GM23338 (cell line): ENCODE data around the gene TMCO4. TPM values are rescaled to one million over a fixed set of nuclear protein-coding genes. Genes with fewer than 3 reads are reported as not detected.

Experiments
- ATAC-seq: fragments of 200-7000 bp; cut with Tn5 transposase; 3 replicates; pipeline ENCODE4 v1.9.1; 2020
- DNase-seq: peaks from one replicate; pipeline ENCODE4 v3.0.0-alpha.2; 2015; ENCODE audit warnings: low spot score
- H2AFZ ChIP-seq: fragments of 200-600 bp; sonication (generic); 2 replicates; pipeline ENCODE4 v1.8.0; 2016; ENCODE audit warnings: antibody characterized with exemption, mild to moderate bottlenecking, moderate library complexity
- H3F3A ChIP-seq: fragments of 200-600 bp; sonication (generic); replicated peaks from 2 replicates; pipeline ENCODE4 v1.8.0; 2017; ENCODE audit warnings: antibody characterized with exemption, mixed run types, low read depth
- H3K27ac ChIP-seq: fragments of 200-600 bp; sonication (generic); 2 replicates; pipeline ENCODE4 v1.6.1; 2016; ENCODE audit warnings: low read depth
- H3K27me3 ChIP-seq: fragments of 200-600 bp; sonication (generic); 2 replicates; pipeline ENCODE4 v1.8.0; 2016; ENCODE audit warnings: mild to moderate bottlenecking, mixed run types, moderate library complexity; ENCODE audit not compliant: insufficient read depth
- H3K36me3 ChIP-seq: fragments of 200-600 bp; sonication (generic); 2 replicates; pipeline ENCODE4 v1.8.0; 2016; ENCODE audit warnings: mild to moderate bottlenecking; ENCODE audit not compliant: insufficient read depth
- H3K4me1 ChIP-seq: fragments of 200-600 bp; sonication (generic); 2 replicates; pipeline ENCODE4 v1.8.0; 2016; ENCODE audit warnings: mild to moderate bottlenecking, moderate library complexity; ENCODE audit not compliant: insufficient read depth
- H3K4me2 ChIP-seq: fragments of 200-600 bp; sonication (generic); 2 replicates; pipeline ENCODE4 v1.7.1; 2017; ENCODE audit warnings: mixed run types
- H3K4me3 ChIP-seq: fragments of 200-600 bp; sonication (generic); 2 replicates; pipeline ENCODE4 v1.6.1; 2016; ENCODE audit warnings: mixed run types
- H3K79me2 ChIP-seq: fragments of 200-600 bp; sonication (generic); replicated peaks from 2 replicates; pipeline ENCODE4 v1.8.0; 2017; ENCODE audit warnings: mild to moderate bottlenecking; ENCODE audit not compliant: insufficient read depth
- H3K9me2 ChIP-seq: fragments of 200-600 bp; sonication (generic); 2 replicates; pipeline ENCODE4 v1.8.0; 2017; ENCODE audit not compliant: insufficient read depth
- H4K20me1 ChIP-seq: fragments of 200-600 bp; sonication (generic); replicated peaks from 2 replicates; pipeline ENCODE4 v1.8.0; 2017; ENCODE audit warnings: mild to moderate bottlenecking; ENCODE audit not compliant: insufficient read depth
- H3K27ac Mint-ChIP-seq: 2 replicates; pipeline ENCODE4 v1.8.0; 2020; ENCODE audit warnings: inconsistent platforms, mild to moderate bottlenecking, moderate library complexity, mixed read lengths
- H3K27me3 Mint-ChIP-seq: 3 replicates; pipeline ENCODE4 v1.8.0; 2022; ENCODE audit warnings: low read depth, mild to moderate bottlenecking, moderate library complexity, mixed read lengths, inconsistent platforms; ENCODE audit not compliant: insufficient read depth, poor library complexity
- H3K36me3 Mint-ChIP-seq: 3 replicates; pipeline ENCODE4 v1.8.0; 2021; ENCODE audit warnings: low read depth, mild to moderate bottlenecking, inconsistent platforms, moderate library complexity, mixed read lengths
- H3K4me1 Mint-ChIP-seq: 3 replicates; pipeline ENCODE4 v1.8.0; 2020; ENCODE audit warnings: mild to moderate bottlenecking, inconsistent platforms, mixed read lengths
- H3K4me3 Mint-ChIP-seq: 3 replicates; pipeline ENCODE4 v1.8.0; 2021; ENCODE audit warnings: moderate library complexity, mild to moderate bottlenecking, inconsistent platforms, mixed read lengths
- H3K9me3 Mint-ChIP-seq: 3 replicates; pipeline ENCODE4 v1.8.0; 2020; ENCODE audit warnings: moderate library complexity, mild to moderate bottlenecking, inconsistent platforms, mixed read lengths
- EZH2 ChIP-seq: fragments of 200-600 bp; sonication (generic); IDR thresholded peaks from one replicate; pipeline ENCODE4 v1.8.0; 2017; ENCODE audit warnings: antibody characterized with exemption, mild to moderate bottlenecking, low read depth; ENCODE audit not compliant: unreplicated experiment
- JUNB ChIP-seq: IDR thresholded peaks from one replicate; pipeline ENCODE4 v1.6.1; 2016; ENCODE audit warnings: antibody characterized with exemption; ENCODE audit not compliant: unreplicated experiment
- POLR2AphosphoS5 ChIP-seq: IDR thresholded peaks from 2 replicates; pipeline ENCODE4 v1.6.1; 2016; ENCODE audit warnings: antibody characterized with exemption, low read depth
- STAT1 ChIP-seq: IDR thresholded peaks from one replicate; pipeline ENCODE4 v1.6.1; 2016; ENCODE audit warnings: antibody characterized with exemption; ENCODE audit not compliant: unreplicated experiment
- ZNF114 ChIP-seq: fragments of 250-450 bp; sonication (Bioruptor Pico); IDR thresholded peaks from 2 replicates; pipeline ENCODE4 v1.5.0; 2020; ENCODE audit warnings: mild to moderate bottlenecking, moderate library complexity
- polyA plus RNA-seq: library from polyadenylated mRNA; unstranded; fragments of >200 nt; fragmentation: Nextera tagmentation; extraction: Ambion mirVana; gene quantifications from 2 replicates; pipeline ENCODE4 v1.2.1, GENCODE V29; 2016
- total RNA-seq: library from RNA; depleted of rRNA; stranded (reverse); fragments of >200 nt; shearing (Covaris generic); gene quantifications from 2 replicates; pipeline ENCODE4 v1.2.3, GENCODE V29; 2014
- TF ChIP-seq, protein P1 (sequence below): fragments of 250-450 bp; sonication (Bioruptor Pico); IDR thresholded peaks from 2 replicates; pipeline ENCODE4 v1.5.0; 2020; ENCODE audit warnings: mild to moderate bottlenecking, moderate library complexity

TMCO4 gene
- total and polyA plus RNA-seq, 2 experiments from 2014 or later, result 2.6 to 6.9 TPM

DNA sequence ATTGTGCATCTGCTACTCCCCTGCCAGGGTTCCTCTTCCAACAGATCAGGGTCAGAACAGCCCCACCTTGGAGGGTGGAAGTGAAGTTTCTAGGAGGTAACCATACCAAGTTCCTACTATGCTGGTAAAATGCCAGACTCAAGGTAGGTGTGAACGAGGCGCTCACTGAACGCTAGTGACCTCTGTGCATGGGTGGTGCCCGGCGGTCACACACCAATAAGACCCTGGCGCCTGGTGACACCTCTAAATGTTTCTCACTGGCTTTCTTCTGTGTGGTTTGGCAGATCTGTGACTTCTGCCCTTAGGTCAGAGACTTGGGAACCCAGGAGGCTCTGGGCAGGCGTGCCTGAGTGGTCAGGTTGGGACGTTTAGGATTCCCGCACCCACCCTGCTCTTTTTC is 55.9 kb downstream of the TMCO4 start (continued):
- TF ChIP-seq, protein P1, sequence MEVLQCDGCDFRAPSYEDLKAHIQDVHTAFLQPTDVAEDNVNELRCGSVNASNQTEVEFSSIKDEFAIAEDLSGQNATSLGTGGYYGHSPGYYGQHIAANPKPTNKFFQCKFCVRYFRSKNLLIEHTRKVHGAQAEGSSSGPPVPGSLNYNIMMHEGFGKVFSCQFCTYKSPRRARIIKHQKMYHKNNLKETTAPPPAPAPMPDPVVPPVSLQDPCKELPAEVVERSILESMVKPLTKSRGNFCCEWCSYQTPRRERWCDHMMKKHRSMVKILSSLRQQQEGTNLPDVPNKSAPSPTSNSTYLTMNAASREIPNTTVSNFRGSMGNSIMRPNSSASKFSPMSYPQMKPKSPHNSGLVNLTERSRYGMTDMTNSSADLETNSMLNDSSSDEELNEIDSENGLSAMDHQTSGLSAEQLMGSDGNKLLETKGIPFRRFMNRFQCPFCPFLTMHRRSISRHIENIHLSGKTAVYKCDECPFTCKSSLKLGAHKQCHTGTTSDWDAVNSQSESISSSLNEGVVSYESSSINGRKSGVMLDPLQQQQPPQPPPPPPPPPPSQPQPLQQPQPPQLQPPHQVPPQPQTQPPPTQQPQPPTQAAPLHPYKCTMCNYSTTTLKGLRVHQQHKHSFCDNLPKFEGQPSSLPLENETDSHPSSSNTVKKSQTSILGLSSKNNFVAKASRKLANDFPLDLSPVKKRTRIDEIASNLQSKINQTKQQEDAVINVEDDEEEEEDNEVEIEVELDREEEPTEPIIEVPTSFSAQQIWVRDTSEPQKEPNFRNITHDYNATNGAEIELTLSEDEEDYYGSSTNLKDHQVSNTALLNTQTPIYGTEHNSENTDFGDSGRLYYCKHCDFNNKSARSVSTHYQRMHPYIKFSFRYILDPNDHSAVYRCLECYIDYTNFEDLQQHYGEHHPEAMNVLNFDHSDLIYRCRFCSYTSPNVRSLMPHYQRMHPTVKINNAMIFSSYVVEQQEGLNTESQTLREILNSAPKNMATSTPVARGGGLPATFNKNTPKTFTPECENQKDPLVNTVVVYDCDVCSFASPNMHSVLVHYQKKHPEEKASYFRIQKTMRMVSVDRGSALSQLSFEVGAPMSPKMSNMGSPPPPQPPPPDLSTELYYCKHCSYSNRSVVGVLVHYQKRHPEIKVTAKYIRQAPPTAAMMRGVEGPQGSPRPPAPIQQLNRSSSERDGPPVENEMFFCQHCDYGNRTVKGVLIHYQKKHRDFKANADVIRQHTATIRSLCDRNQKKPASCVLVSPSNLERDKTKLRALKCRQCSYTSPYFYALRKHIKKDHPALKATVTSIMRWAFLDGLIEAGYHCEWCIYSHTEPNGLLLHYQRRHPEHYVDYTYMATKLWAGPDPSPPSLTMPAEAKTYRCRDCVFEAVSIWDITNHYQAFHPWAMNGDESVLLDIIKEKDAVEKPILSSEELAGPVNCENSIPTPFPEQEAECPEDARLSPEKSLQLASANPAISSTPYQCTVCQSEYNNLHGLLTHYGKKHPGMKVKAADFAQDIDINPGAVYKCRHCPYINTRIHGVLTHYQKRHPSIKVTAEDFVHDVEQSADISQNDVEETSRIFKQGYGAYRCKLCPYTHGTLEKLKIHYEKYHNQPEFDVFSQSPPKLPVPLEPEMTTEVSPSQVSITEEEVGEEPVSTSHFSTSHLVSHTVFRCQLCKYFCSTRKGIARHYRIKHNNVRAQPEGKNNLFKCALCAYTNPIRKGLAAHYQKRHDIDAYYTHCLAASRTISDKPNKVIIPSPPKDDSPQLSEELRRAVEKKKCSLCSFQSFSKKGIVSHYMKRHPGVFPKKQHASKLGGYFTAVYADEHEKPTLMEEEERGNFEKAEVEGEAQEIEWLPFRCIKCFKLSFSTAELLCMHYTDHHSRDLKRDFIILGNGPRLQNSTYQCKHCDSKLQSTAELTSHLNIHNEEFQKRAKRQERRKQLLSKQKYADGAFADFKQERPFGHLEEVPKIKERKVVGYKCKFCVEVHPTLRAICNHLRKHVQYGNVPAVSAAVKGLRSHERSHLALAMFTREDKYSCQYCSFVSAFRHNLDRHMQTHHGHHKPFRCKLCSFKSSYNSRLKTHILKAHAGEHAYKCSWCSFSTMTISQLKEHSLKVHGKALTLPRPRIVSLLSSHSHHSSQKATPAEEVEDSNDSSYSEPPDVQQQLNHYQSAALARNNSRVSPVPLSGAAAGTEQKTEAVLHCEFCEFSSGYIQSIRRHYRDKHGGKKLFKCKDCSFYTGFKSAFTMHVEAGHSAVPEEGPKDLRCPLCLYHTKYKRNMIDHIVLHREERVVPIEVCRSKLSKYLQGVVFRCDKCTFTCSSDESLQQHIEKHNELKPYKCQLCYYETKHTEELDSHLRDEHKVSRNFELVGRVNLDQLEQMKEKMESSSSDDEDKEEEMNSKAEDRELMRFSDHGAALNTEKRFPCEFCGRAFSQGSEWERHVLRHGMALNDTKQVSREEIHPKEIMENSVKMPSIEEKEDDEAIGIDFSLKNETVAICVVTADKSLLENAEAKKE (CRISPR knock-in tag), result no peak

DNA sequence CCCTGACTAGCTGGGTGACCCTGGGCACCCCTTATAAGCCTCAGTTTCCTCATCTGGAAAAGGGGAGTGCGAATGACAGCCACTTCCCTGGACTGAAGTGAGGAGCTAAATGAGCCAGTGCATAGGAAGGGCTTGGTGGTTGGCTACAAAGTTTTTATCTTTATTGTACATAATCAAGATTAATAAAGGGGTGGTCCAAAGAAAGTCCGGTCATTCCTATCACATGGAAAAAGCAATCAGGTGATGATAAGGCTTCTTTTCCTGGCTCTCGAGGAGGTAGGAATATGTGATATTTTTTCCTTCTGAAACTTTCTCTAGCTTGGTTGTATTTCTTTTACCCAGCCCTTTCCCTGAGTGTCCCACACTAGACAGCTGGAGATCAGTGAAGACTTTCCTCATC is 56.5 kb downstream of the TMCO4 start:
- Histone ChIP-seq H4K20me1 (no peaks in the 10 kb centered on the region), H3K9me2 (no peaks in the 10 kb centered on the region), H3K36me3 (no peaks in the 10 kb centered on the region), H3K4me3 (no peak overlapping the region), H3K79me2 (no peaks in the 10 kb centered on the region), H3K4me2 (no peak overlapping the region), H3K27ac (no peak overlapping the region), H3K27me3 (no peaks in the 10 kb centered on the region), H3K4me1 (no peaks in the 10 kb centered on the region), H3F3A (no peaks in the 10 kb centered on the region), H2AFZ (no peak overlapping the region)
- ATAC-seq, result no peak
- TF ChIP-seq STAT1 (no peak), JUNB (no peak), ZNF114 (no peak), EZH2 (no peak), POLR2AphosphoS5 (no peak)
- TF ChIP-seq, protein P1 (CRISPR knock-in tag), result no peak
- H3K27ac Mint-ChIP-seq, result no peak overlapping the region
- DNase-seq, result no peak
- no peaks in the 10 kb centered on the region for H3K9me3 Mint-ChIP-seq
- no peaks in the 10 kb centered on the region for H3K4me1 Mint-ChIP-seq
- no peaks in the 10 kb centered on the region for H3K36me3 Mint-ChIP-seq
- H3K4me3 Mint-ChIP-seq, result no peak overlapping the region
- H3K27me3 Mint-ChIP-seq, result peaks cover 14% of the 10 kb centered on the region
